ENCODE measurements around the gene TNF. TPM values are rescaled to one million over a fixed set of nuclear protein-coding genes. Genes with fewer than 3 reads are reported as not detected.

TNF gene
- total RNA-seq, 5 donors from 2014 or later (not counting 1 experiment from before 2014, with no cell fraction given) = 13.8 to 28.0 (median 25.0) TPM

GRCh38 chr6:31607317-31607716 lies 32.0 kb downstream of the TNF start:
- no peak for ATAC-seq (replicated peaks in 1 of 4)
- no peaks in the 10 kb centered on the region for H3K36me3 Mint-ChIP-seq
- H3K4me1 ChIP-seq (ENCODE audit: control insufficient read depth in 1 of 2, extremely low read depth in 1 of 2, insufficient read depth in 2 of 2, low read length in 2 of 2) = no peaks in the 10 kb centered on the region
- WGBS (ENCODE audit: insufficient coverage) = no CpG with 5 or more reads among the region's 1 CpG
- H3K36me3 ChIP-seq (ENCODE audit: control insufficient read depth in 2 of 2, extremely low read depth in 1 of 2, insufficient read depth in 1 of 2, low read length in 1 of 2) = no peaks in the 10 kb centered on the region
- no peak overlapping the region for H3K4me3 ChIP-seq (ENCODE audit: control insufficient read depth in 1 of 2, extremely low read depth in 1 of 2, low read length in 1 of 2)
- DNase-seq = no peak
- CTCF ChIA-PET = interaction anchor here in 1 of 2 donors (0.7 kb wide), 1 partner anchor 49 kb away, joined by 4 read pairs; the partner anchor contains the start of gene APOM
- peaks cover 0 to under 1% of the 10 kb centered on the region in 2 experiments for H3K27me3 ChIP-seq (replicated peaks in 1 of 2; ENCODE audit: control insufficient read depth in 2 of 2, extremely low read depth in 1 of 2, insufficient read depth in 2 of 2, low read length in 1 of 2)
- no peak overlapping the region for H3K27ac ChIP-seq (ENCODE audit: low read length)
- H3K27ac Mint-ChIP-seq = no peak overlapping the region
- H3K9me3 Mint-ChIP-seq = no peaks in the 10 kb centered on the region
- POLR2A ChIA-PET = no interaction called here
- H3K27me3 Mint-ChIP-seq = peaks cover 0 to 2% of the 10 kb centered on the region in 2 donors
- no peak overlapping the region for H3K4me3 Mint-ChIP-seq
- H3K4me1 Mint-ChIP-seq = no peaks in the 10 kb centered on the region
- H3K9me3 ChIP-seq = no peaks in the 10 kb centered on the region

DNA sequence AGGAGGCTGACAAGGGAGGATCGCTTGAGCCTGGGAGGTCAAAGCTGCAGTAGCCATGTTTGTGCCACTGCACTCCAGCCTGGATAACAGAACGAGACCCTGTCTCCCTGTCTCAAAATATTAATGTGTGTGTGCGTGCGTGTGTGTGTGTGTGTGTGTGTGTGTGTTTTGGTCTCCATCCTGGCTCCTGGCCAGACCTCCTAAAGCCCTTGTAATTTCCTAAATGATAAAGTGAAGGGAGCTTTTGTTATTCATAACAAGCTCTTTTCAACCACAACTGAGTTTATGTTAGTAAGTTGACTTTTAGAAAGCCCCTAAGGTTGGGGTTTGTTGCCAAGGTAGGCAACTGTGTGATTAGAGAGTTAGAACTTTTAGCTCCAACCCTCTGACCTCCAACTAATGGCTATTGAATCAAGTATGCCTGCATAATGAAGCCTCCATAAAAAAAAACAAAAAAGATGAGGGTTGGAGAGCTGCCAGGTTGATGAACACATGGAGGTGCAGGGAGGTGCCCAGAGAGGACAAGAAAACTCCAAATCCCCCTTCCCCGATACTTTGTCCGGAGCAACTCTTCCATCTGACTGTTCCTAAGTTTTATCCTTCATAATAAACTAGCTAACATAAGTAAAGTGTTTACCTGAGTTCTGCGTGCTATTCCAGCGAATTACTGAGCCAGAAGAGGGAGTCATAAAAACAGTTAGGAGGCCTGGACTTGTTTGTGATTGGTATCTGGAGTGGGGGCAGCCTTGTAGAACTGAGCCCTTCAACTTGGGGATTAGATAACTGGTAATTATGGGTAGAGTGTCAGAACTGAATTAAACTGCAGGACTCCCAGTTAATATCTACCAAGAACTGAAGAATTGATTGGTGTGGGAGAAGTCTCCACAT lies 34.4 kb downstream of the TNF start:
- Mint-ChIP-seq H3K36me3 (no peaks in the 10 kb centered on the region), H3K27ac (no peak overlapping the region), H3K27me3 (no peaks in the 10 kb centered on the region), H3K4me3 (no peak overlapping the region), H3K9me3 (no peaks in the 10 kb centered on the region), H3K4me1 (peaks cover 3 to 7% (median 4%) of the 10 kb centered on the region in 3 donors)
- WGBS (ENCODE audit: insufficient coverage) = 100% methylated on average over 3 of the region's 8 CpGs
- H3K4me3 ChIP-seq (ENCODE audit: control insufficient read depth in 1 of 2, extremely low read depth in 1 of 2, low read length in 1 of 2) = no peak overlapping the region
- H3K4me1 ChIP-seq (ENCODE audit: control insufficient read depth in 1 of 2, extremely low read depth in 1 of 2, insufficient read depth in 2 of 2, low read length in 2 of 2) = peaks cover 4% of the 10 kb centered on the region in 2 experiments
- no peaks in the 10 kb centered on the region for H3K9me3 ChIP-seq
- ChIA-PET CTCF (interaction anchor here in 1 of 2 donors (0.6 kb wide), 2 partner anchors 58 to 311 kb away, joined by 3 to 4 read pairs; no protein-coding TSS in a partner anchor), POLR2A (no interaction called here)
- peaks cover 0 to 2% of the 10 kb centered on the region in 2 experiments for H3K27me3 ChIP-seq (replicated peaks in 1 of 2; ENCODE audit: control insufficient read depth in 2 of 2, extremely low read depth in 1 of 2, insufficient read depth in 2 of 2, low read length in 1 of 2)
- no peak for DNase-seq
- no peaks in the 10 kb centered on the region for H3K36me3 ChIP-seq (ENCODE audit: control insufficient read depth in 2 of 2, extremely low read depth in 1 of 2, insufficient read depth in 1 of 2, low read length in 1 of 2)
- ATAC-seq (replicated peaks in 1 of 4) = no peak
- no peak overlapping the region for H3K27ac ChIP-seq (ENCODE audit: low read length)

- H3K36me3 ChIP-seq (ENCODE audit: control insufficient read depth in 2 of 2, extremely low read depth in 1 of 2, insufficient read depth in 1 of 2, low read length in 1 of 2) = no peaks in the 10 kb centered on the region
- H3K27me3 ChIP-seq (replicated peaks in 1 of 2; ENCODE audit: control insufficient read depth in 2 of 2, extremely low read depth in 1 of 2, insufficient read depth in 2 of 2, low read length in 1 of 2) = peaks cover 0 to 2% of the 10 kb centered on the region in 2 experiments
- no peak overlapping the region for H3K27ac ChIP-seq (ENCODE audit: low read length)
- ATAC-seq (replicated peaks in 1 of 4) (no peak), DNase-seq (no peak)
- ChIA-PET CTCF (no interaction called here), POLR2A (no interaction called here)
- peaks cover 12 to 17% of the 10 kb centered on the region in 2 experiments for H3K4me1 ChIP-seq (ENCODE audit: control insufficient read depth in 1 of 2, extremely low read depth in 1 of 2, insufficient read depth in 2 of 2, low read length in 2 of 2)
- Mint-ChIP-seq H3K9me3 (no peaks in the 10 kb centered on the region), H3K36me3 (no peaks in the 10 kb centered on the region), H3K4me1 (peaks cover 15 to 19% (median 16%) of the 10 kb centered on the region in 3 donors), H3K4me3 (no peak overlapping the region), H3K27ac (no peak overlapping the region), H3K27me3 (no peaks in the 10 kb centered on the region)
- no peaks in the 10 kb centered on the region for H3K9me3 ChIP-seq
- H3K4me3 ChIP-seq (ENCODE audit: control insufficient read depth in 1 of 2, extremely low read depth in 1 of 2, low read length in 1 of 2) = no peak overlapping the region
- WGBS (ENCODE audit: insufficient coverage) = 90% methylated on average over 4 of the region's 4 CpGs
Observed at GRCh38 chr6:31610968-31611367, 35.6 kb downstream of the TNF start.

GRCh38 chr6:31614075-31614619 lies 38.8 kb downstream of the TNF start:
- DNase-seq (no peak), ATAC-seq (replicated peaks in 1 of 4) (no peak)
- no peaks in the 10 kb centered on the region for H3K36me3 Mint-ChIP-seq
- H3K27me3 Mint-ChIP-seq = no peaks in the 10 kb centered on the region
- peaks cover 26 to 35% (median 26%) of the 10 kb centered on the region in 3 donors for H3K4me1 Mint-ChIP-seq
- peak overlapping the region in 1 of 2 donors; percentile 91 for H3K27ac Mint-ChIP-seq
- CTCF ChIA-PET = no interaction called here
- Histone ChIP-seq H3K27me3 (replicated peaks in 1 of 2; ENCODE audit: control insufficient read depth in 2 of 2, extremely low read depth in 1 of 2, insufficient read depth in 2 of 2, low read length in 1 of 2) (peaks cover 0 to 2% of the 10 kb centered on the region in 2 experiments), H3K4me3 (ENCODE audit: control insufficient read depth in 1 of 2, extremely low read depth in 1 of 2, low read length in 1 of 2) (no peak overlapping the region), H3K36me3 (ENCODE audit: control insufficient read depth in 2 of 2, extremely low read depth in 1 of 2, insufficient read depth in 1 of 2, low read length in 1 of 2) (no peaks in the 10 kb centered on the region), H3K4me1 (ENCODE audit: control insufficient read depth in 1 of 2, extremely low read depth in 1 of 2, insufficient read depth in 2 of 2, low read length in 2 of 2) (peaks cover 23 to 27% of the 10 kb centered on the region in 2 experiments), H3K27ac (ENCODE audit: low read length) (no peak overlapping the region), H3K9me3 (no peaks in the 10 kb centered on the region)
- POLR2A ChIA-PET = interaction anchor here (0.5 kb wide), 2 partner anchors 48 to 146 kb away, joined by 3 to 6 read pairs; no protein-coding TSS in a partner anchor
- H3K9me3 Mint-ChIP-seq = no peaks in the 10 kb centered on the region
- no peak overlapping the region for H3K4me3 Mint-ChIP-seq
- WGBS (ENCODE audit: insufficient coverage) = 92% methylated on average over 2 of the region's 8 CpGs

GRCh38 chr6:31614684-31615578 lies 39.6 kb downstream of the TNF start, which contains the start of gene AIF1:
TSS of gene AIF1 (plus strand) at chr6:31615234. CDS start at chr6:31615330, 96 bp downstream.
- H3K27me3 Mint-ChIP-seq = no peaks in the 10 kb centered on the region
- CTCF ChIA-PET = interaction anchor here in 1 of 2 donors (0.5 to 1.1 kb wide), 3 partner anchors 17 to 199 kb away, joined by 3 to 4 read pairs (median 4); no protein-coding TSS in a partner anchor
- DNase-seq = no peak
- no peaks in the 10 kb centered on the region for H3K9me3 Mint-ChIP-seq
- H3K9me3 ChIP-seq = no peaks in the 10 kb centered on the region
- no peaks in the 10 kb centered on the region for H3K36me3 ChIP-seq (ENCODE audit: control insufficient read depth in 2 of 2, extremely low read depth in 1 of 2, insufficient read depth in 1 of 2, low read length in 1 of 2)
- H3K4me1 ChIP-seq (ENCODE audit: control insufficient read depth in 1 of 2, extremely low read depth in 1 of 2, insufficient read depth in 2 of 2, low read length in 2 of 2) = peaks cover 25 to 31% of the 10 kb centered on the region in 2 experiments
- ATAC-seq (replicated peaks in 1 of 4) = no peak
- 71% methylated on average over 3 of the region's 6 CpGs for WGBS (ENCODE audit: insufficient coverage)
- POLR2A ChIA-PET = interaction anchor here (0.5 to 0.6 kb wide), 3 partner anchors 32 to 146 kb away, joined by 3 to 6 read pairs (median 6); no protein-coding TSS in a partner anchor
- H3K27ac Mint-ChIP-seq = peak within 1 kb of the TSS; percentile 89 to 91
- H3K27me3 ChIP-seq (replicated peaks in 1 of 2; ENCODE audit: control insufficient read depth in 2 of 2, extremely low read depth in 1 of 2, insufficient read depth in 2 of 2, low read length in 1 of 2) = peaks cover 0 to 2% of the 10 kb centered on the region in 2 experiments
- H3K4me3 ChIP-seq (ENCODE audit: control insufficient read depth in 1 of 2, extremely low read depth in 1 of 2, low read length in 1 of 2) = peak within 1 kb of the TSS; percentile 23 to 69
- H3K4me1 Mint-ChIP-seq = peaks cover 26 to 41% (median 31%) of the 10 kb centered on the region in 3 donors
- peak within 1 kb of the TSS; percentile 58 to 79 (median 59) for H3K4me3 Mint-ChIP-seq
- H3K27ac ChIP-seq (ENCODE audit: low read length) = peak within 1 kb of the TSS; percentile 42
- H3K36me3 Mint-ChIP-seq = no peaks in the 10 kb centered on the region

Data from T-cell (primary cell).